Measurements from ENCODE around the gene ABCA8. TPM values are rescaled to one million over a fixed set of nuclear protein-coding genes. Genes with fewer than 3 reads are reported as not detected.

ABCA8 gene
- total and polyA plus RNA-seq, 2 experiments from 2014 or later: not detected

GRCh38 chr17:68957944-68958343 is 2.8 kb upstream of the ABCA8 start (continued):
- TF ChIP-seq REST (IDR thresholded peaks at IDR 0.05; ENCODE audit: unreplicated experiment) (no peak), EZH2 (IDR thresholded peaks at IDR 0.05; ENCODE audit: low read depth, unreplicated experiment) (no peak)

- ATAC-seq: no peak
- Histone ChIP-seq H3K4me1 (ENCODE audit: insufficient read depth) (no peaks in the 10 kb centered on the region), H3K9me2 (ENCODE audit: insufficient read depth) (no peaks in the 10 kb centered on the region), H3K27me3 (ENCODE audit: insufficient read depth) (no peaks in the 10 kb centered on the region), H3K4me2 (no peak overlapping the region), H3K79me2 (replicated peaks; ENCODE audit: insufficient read depth) (no peaks in the 10 kb centered on the region), H2AFZ (no peak overlapping the region), H4K20me1 (replicated peaks; ENCODE audit: insufficient read depth) (no peaks in the 10 kb centered on the region), H3K36me3 (ENCODE audit: insufficient read depth) (no peaks in the 10 kb centered on the region), H3K27ac (ENCODE audit: low read depth) (no peak overlapping the region), H3K4me3 (no peak overlapping the region), H3F3A (replicated peaks; ENCODE audit: low read depth) (no peaks in the 10 kb centered on the region)
- no peak overlapping the region for H3K4me3 Mint-ChIP-seq
- H3K27me3 Mint-ChIP-seq (ENCODE audit: insufficient read depth, low read depth, poor library complexity): no peaks in the 10 kb centered on the region
- no peaks in the 10 kb centered on the region for H3K36me3 Mint-ChIP-seq (ENCODE audit: low read depth)
- H3K9me3 Mint-ChIP-seq: no peaks in the 10 kb centered on the region
- TF ChIP-seq POLR2AphosphoS5 (IDR thresholded peaks at IDR 0.05; ENCODE audit: low read depth) (no peak), STAT1 (IDR thresholded peaks at IDR 0.05; ENCODE audit: unreplicated experiment) (no peak), CTCF (conservative IDR thresholded peaks at IDR 0.05; ENCODE audit: low read depth in 2 of 2) (no peak), EZH2phosphoT487 (IDR thresholded peaks at IDR 0.05; ENCODE audit: unreplicated experiment) (no peak), CREB1 (CRISPR knock-in tag; IDR thresholded peaks at IDR 0.05; ENCODE audit: low read depth) (no peak), ETS1 (IDR thresholded peaks at IDR 0.05) (no peak), REST (IDR thresholded peaks at IDR 0.05; ENCODE audit: unreplicated experiment) (no peak), ZNF331 (CRISPR knock-in tag; IDR thresholded peaks at IDR 0.05; ENCODE audit: low read depth) (no peak)
- no peak overlapping the region for H3K27ac Mint-ChIP-seq
- no peaks in the 10 kb centered on the region for H3K4me1 Mint-ChIP-seq
- DNase-seq (ENCODE audit: low spot score): no peak
Observed at GRCh38 chr17:68954146-68954896, 871 bp downstream of the ABCA8 start.

Data from GM23338 (cell line).